Inflammatory macrophage (primary cell): ENCODE data around the gene RNU6-1.

Experiments used
- DNase-seq, 2 donors: peaks; one replicate each; pipeline ENCODE4 v3.0.0-alpha.2; 2020 to 2022

RNU6-1 gene

DNA sequence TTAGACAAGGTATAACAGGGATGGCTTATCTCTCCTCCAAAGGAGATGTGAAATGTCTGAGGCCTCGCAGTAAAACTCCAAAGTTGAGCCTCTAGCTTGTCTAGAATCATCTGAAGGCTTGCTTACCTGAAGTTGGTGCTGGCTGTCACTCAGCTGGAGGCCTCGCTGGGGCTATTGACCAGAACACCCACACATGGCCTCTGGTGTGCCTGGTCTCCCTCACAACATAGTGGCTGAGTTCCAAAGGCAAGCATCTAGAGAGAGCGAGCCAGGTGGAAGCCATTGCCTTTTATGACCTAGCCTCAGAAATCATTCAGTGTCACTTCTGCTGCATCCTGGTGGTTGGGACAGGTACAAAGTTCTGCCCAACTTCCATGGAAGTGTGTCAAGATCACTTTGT lies 17.4 kb upstream of the RNU6-1 start:
- DNase-seq: no peak

DNA sequence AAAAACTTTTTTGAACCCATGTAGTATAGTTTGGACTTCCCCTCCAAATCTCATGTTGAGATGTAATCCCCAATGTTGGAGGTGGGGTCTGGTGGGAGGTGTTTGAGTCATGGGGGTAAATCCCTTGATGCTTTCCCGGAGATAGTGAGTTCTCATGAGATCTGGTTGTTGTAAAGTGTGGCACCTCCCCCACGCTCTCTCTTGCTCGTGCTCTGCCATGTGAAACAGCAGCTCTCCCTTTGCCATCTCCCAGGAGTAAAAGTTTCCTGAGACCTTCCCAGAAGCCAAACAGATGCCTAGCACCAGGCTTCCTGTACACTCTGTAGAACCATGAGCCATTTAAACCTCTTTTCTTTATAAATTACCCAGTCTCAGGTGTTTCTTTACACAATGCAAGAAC lies 16.0 kb upstream of the RNU6-1 start:
- no peak for DNase-seq

DNA sequence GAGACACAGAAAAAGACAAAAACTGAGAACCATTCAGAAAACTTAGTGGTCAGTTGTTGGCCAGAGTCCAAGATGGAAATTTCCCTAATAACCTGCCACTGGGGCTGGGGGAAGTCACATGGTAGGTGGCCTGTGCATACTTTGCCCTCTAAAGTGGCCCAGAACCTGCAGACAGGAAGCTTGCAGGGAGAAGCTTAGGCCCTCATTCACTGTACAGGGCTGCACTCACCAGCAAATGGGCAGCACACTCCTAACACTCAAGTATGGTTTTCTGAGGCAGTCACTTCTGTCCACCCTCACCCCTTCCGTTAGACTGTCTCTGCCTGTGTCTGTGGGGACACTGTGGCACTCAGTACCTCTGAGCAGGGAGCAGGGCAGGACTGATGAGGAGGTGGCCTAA lies 14.5 kb upstream of the RNU6-1 start:
- DNase-seq: no peak

DNA sequence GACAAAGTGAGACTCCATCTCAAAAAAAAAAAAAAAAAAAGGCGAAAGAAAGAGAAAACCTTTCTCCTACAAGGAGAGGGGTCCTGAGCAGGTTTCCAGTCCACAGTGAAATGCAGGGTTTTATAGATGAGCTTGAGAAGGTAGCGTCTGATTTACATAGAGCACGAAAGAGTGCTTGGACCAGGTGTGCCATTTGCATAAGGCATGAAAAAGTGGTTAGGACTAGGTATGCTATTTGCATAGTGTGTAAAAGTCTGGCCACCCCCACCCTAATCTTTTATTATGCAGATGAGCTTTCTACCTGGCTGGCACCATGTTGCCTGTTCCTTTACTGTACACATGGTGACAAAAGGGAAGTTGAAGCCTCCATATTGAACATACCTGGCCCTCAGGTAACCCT lies 13.6 kb upstream of the RNU6-1 start:
- DNase-seq: no peak

GRCh38 chr15:67852418-67852817 lies 12.6 kb upstream of the RNU6-1 start:
- DNase-seq: no peak

GRCh38 chr15:67850994-67851571 lies 11.2 kb upstream of the RNU6-1 start:
- peak; percentile 88 to 92 for DNase-seq

GRCh38 chr15:67850336-67850735 lies 10.5 kb upstream of the RNU6-1 start:
- DNase-seq: no peak

DNA sequence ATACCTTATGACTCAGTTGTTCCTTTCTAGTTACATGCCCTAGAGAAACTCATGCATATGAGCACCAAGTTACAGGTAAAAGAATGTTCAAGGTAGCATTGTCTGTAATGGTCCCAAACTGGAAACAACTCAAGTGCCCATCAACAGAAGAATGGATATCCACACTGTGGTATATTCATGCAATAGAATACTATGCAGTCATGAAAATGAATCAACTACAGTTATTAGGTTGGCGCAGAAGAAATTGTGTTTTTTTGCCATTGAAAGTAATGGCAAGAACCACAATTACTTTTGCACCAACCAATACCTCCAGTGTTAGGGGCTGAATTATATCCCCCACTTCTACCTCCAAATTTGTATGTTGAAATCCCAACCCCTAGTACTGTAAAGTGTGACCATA lies 9.7 kb upstream of the RNU6-1 start:
- no peak for DNase-seq

DNA sequence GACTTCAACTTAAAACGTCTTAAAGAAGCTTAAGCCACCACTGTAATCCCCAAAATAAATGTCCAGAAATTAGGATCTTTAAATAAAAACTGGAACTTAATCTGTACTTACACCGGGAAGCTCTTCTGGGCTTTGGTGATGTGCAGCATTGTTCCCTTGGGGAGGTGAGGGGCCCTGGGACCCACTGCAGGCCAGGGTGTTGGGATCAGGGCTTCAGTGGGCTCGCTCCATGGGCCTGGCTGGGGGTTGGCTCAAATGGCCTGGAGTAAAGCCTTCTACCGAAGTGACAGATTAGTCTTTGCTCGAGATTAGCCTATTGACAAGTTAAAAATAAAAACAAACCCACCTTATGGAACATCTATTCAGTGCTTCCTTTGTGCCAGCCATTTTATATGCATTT lies 6.1 kb upstream of the RNU6-1 start:
- no peak for DNase-seq

- DNase-seq: no peak
These were observed 3.9 kb upstream of the RNU6-1 start for GRCh38 chr15:67843571-67844387.

- DNase-seq: no peak
These were observed 3.3 kb upstream of the RNU6-1 start for GRCh38 chr15:67843092-67843501.

DNA sequence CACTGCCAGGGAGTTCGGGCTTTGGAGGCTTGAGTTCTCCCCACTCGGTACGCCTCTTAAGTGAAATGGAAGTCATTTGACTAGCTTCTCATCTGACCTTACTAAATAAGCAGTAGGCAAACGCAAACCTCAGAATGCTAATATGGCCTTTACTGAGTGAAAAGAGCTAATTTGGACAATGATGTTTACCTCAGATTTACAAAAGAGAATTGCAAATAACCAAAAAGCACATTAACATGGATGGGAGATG lies 1.6 kb upstream of the RNU6-1 start:
- peak; percentile 17 to 26 for DNase-seq

- DNase-seq: peak; percentile 42 to 51
These were observed 1.1 kb upstream of the RNU6-1 start for GRCh38 chr15:67840749-67841512.

- peak; percentile 66 to 76 for DNase-seq
These were observed 331 bp downstream of the RNU6-1 start for GRCh38 chr15:67839499-67839928.

GRCh38 chr15:67838789-67839332 lies 984 bp downstream of the RNU6-1 start:
- DNase-seq: peak; percentile 76 to 81

DNA sequence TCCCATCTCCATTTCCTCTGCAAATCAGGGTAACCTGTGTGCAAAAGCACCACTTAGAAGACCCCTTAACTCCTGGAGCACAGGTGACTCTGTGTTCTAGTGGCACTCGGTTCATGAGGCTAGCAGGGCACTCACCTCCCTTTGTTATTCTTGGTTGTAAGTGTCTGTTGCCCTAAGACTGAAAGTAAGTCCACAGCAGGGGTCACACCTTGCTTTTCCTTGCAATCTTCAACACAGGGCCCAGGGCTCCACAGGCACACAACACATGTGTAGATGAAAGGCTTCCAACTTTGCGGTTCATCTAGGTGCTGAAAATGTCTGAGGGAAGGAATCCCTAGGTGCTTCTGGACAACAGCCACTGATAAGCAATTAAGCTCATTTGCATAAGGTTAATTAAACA lies 2.9 kb downstream of the RNU6-1 start:
- no peak for DNase-seq

DNA sequence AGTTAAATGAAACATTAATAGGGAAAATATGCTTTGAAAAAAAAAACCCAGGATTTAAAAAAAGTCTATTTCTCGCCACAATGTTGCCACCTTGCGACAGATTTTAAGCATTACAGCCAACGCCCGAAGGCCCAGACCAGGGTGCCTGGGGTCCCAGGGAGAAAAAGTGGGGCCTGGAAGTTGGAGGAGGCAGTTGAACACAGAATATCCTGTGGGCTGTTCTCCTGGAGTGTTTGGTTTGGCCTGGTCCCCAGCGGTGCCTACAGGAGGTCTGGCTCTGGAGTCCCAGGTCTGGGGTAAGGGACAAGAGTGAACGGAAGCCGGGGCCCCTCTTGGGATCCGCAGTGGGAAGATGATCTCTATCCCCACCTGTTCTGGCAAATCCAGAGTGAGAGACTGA lies 3.4 kb downstream of the RNU6-1 start:
- DNase-seq: peak; percentile 52 to 63

GRCh38 chr15:67836134-67836455 lies 3.8 kb downstream of the RNU6-1 start:
- DNase-seq: no peak

DNA sequence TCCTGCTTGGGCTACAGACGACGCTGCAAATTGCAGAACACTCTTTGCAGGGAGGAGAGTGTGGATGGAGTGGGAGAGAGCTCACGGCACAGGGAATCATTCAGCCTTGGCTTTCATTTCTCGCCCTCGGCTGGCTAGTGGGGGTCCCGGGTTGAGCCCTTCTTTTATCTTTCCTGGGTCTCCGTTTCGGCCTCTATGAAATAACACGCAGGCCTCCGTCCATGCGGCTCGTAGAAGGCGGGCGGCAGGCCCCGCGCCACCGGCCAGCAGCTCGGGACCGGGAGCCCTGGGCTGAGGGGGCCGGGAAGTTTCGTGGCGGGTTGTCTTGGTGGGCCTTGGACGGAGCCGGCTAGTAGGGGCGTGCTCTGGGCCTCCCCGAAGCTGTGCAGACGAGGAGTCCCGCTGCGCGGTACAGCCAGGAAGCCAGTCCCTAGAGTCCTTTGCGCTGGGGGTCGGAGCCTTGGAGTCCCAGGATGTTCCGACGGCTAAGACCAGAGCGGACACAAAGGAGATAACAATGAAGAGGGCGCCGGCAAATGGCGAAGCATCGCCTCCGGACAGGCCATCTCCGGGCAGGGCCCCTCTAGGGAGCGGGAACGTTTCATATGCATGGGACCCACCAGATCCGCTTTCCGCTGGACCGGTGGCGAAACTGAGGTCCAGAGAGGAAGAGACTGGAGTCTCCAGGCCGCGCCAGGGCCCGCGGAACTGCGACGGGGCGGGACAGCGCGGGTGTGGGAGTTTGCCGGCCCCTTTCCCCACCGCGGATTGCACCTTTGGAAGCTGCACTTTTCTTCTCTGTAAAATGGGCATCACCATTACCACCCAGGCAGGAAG lies 4.3 kb downstream of the RNU6-1 start:
- peak; percentile 30 to 41 for DNase-seq

DNA sequence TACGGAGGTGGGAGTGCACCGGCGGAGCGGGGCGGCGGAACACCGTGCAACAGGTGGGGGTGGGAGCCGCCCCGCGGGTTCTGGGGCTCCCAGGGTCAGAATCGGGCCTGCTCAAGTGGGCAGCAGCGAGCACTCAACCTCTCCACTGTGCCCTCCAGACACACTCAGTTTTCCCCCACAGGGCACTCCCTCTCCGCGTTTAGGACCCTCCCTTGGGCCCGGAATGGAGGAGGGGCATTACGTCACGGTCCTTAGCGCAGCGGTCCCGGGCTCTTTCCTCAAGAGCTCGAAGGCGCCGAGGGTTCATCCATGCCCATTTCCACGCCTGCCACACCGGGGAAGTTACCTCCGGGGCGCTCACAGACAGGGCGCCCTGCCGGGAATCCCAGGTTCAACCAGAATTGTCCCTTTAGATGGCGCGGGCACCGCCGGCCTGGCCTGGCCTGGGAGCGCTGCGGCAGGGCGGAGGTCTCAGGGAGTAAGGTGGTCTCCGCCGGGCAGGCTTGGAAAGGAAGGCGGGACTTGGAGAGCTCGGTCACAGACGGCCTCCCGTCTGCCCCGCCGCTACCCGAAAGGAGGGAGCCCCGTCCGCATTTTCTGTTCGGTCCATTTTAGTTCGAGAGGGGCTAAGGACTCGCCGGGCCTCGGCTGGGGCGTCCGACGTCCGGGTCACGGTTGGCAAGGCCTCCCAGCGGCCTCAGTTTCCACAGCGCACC lies 5.1 kb downstream of the RNU6-1 start:
- no peak for DNase-seq

- peak in 1 of 2 donors; percentile 29 for DNase-seq
These were observed 5.9 kb downstream of the RNU6-1 start for GRCh38 chr15:67833710-67834511.
